Esophagus (tissue), 2 donors: ENCODE data around the gene AIG1. TPM values are rescaled to one million over a fixed set of nuclear protein-coding genes. Genes with fewer than 3 reads are reported as not detected.
"Not testable (repeated sequence)": the region's sequence is repeated elsewhere in the genome, so short reads cannot be mapped to it uniquely, and the experiment has no call there.

Experiments used
- H3K27ac ChIP-seq, 2 donors: one replicate each; pipeline ENCODE4 v1.5.1; 2013; ENCODE audit warnings: low read depth in 2 of 2, mild to moderate bottlenecking in 2 of 2, inconsistent platforms in 1 of 2, low read length in 1 of 2, moderate library complexity in 1 of 2
- H3K27me3 ChIP-seq, 2 donors: one replicate each; pipeline ENCODE4 v1.6.1; 2013; ENCODE audit warnings: low read length in 2 of 2, control low read depth in 1 of 2, mild to moderate bottlenecking in 1 of 2; ENCODE audit not compliant: insufficient read depth in 2 of 2, control insufficient read depth in 1 of 2
- H3K36me3 ChIP-seq, 2 donors: one replicate each; pipeline ENCODE4 v1.6.1; 2013; ENCODE audit warnings: low read length in 1 of 2; ENCODE audit not compliant: control insufficient read depth in 2 of 2, insufficient read depth in 2 of 2
- H3K4me1 ChIP-seq, 2 donors: one replicate each; pipeline ENCODE4 v1.6.1; 2013; ENCODE audit warnings: low read length in 1 of 2; ENCODE audit not compliant: control insufficient read depth in 2 of 2, insufficient read depth in 2 of 2
- H3K4me3 ChIP-seq, 2 donors: one replicate each; pipeline ENCODE4 v1.5.1; 2013; ENCODE audit warnings: low read length in 2 of 2, mild to moderate bottlenecking in 2 of 2, low read depth in 1 of 2, moderate library complexity in 1 of 2
- H3K9me3 ChIP-seq, 2 donors: one replicate each; pipeline ENCODE4 v1.6.1; 2013; ENCODE audit warnings: mild to moderate bottlenecking in 2 of 2, low read depth in 1 of 2, low read length in 1 of 2, moderate library complexity in 1 of 2; ENCODE audit not compliant: control insufficient read depth in 2 of 2, insufficient read depth in 1 of 2
- WGBS, 2 donors: extraction: QIAGEN DNeasy Blood & Tissue Kit; methylation state at CpG; one replicate each; pipeline ENCODE4 v1.1.7; 2013; 5-methylcytosine and 5-hydroxymethylcytosine counted together
- polyA plus RNA-seq, 2 donors: library from polyadenylated mRNA; stranded (reverse); fragments of 200-250 nt; gene quantifications; one replicate each; pipeline ENCODE4 v1.2.3, GENCODE V29; 2013
- donor health status: healthy with polysubstance abuse.
- donor health status: Bipolar disorder and iron deficiency.

Gene AIG1
- polyA plus RNA-seq, 2 donors: 28.5 to 44.6 TPM

DNA sequence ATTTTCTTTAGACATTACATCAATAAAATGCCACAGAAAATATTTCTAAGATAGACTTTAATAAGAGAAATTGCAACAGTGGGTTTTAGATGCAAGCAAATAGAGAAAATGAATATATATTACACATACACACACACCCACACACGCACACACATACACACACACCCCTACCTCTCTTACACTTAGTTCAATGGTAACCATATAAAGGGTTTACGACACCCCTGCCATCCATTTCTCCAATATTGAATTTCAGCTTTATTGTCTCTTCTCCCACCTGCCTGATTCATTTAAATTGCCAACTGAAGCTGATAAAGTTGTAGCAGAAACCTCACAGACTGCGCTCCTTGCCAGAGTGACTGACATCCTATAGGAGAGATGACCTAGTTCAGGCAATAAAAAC lies 235.2 kb downstream of the AIG1 start:
- Histone ChIP-seq H3K4me1 (no peaks in the 10 kb centered on the region), H3K4me3 (no peak overlapping the region), H3K36me3 (no peaks in the 10 kb centered on the region), H3K9me3 (no peaks in the 10 kb centered on the region), H3K27ac (no peak overlapping the region), H3K27me3 (no peaks in the 10 kb centered on the region)
- 96 to 97% methylated on average over 3 of the region's 3 CpGs for WGBS, 2 donors

DNA sequence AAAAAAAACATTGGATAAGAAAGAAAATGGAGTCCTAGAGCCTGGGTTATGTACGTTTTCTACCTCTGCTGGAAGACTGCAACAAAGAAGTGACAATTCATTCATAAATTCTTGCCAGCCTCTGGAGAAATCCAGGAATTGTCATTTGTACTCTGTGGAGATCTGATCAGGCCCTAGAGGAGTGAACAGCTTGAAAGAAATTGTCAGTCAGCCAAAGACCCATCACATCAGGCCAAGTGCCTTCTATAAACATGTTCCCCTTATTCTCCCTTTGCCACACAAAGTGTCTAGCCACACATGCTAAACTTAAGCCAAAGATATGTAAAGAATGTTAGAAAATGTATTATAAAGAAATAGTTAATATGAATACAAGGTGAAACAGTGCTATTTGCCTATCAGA lies 237.4 kb downstream of the AIG1 start:
- WGBS, 2 donors: 70 to 86% methylated on average over 1 of the region's 1 CpG
- Histone ChIP-seq H3K36me3 (no peaks in the 10 kb centered on the region), H3K4me3 (no peak overlapping the region), H3K4me1 (no peaks in the 10 kb centered on the region), H3K27ac (no peak overlapping the region), H3K27me3 (no peaks in the 10 kb centered on the region), H3K9me3 (no peaks in the 10 kb centered on the region)

DNA sequence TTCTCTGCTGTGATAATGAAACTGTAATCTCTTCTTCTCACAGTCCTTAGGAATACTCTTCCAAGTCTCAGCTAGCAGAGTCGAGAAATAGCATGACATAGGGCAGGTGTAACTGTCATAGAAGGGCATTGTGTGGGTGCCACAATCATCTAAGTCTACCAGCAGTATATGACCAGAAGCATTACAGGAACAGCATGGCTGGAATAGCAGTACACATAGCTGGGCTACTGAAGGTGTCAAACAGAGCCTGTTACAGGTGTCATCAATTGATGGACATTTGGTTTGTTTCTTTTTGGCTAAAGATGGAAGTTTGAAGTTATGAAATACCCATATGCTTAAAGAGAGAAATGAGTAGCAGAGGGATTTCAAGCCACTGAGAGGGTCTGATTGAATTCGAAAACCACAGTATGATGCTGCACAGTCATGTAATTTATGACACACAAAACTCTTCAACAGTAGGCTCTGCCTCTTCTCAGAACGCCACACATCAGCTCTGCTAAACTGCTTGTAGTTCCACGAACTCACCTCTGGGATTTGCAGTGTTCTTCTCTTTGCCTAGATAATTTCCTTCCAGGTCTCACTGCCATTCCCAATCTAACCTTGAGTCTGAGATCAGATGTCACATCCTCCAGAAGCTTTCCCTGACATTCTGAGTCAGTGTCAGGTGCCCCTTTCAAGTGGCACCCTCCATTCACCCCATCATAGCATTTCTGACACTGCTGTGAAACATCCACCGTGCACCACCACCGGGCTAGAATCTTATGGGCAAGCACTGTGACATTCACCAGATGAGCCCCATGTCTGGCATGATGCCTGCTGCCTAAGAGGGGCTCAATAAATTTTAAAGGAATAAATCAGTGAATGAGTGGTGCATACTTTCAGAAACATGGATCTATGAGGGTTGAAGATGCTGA lies 238.8 kb downstream of the AIG1 start:
- H3K4me3 ChIP-seq: no peak overlapping the region
- no peak overlapping the region for H3K27ac ChIP-seq
- H3K9me3 ChIP-seq: no peaks in the 10 kb centered on the region
- 82 to 86% methylated on average over 6 of the region's 6 CpGs for WGBS, 2 donors
- H3K27me3 ChIP-seq: no peaks in the 10 kb centered on the region
- no peaks in the 10 kb centered on the region for H3K4me1 ChIP-seq
- H3K36me3 ChIP-seq: no peaks in the 10 kb centered on the region

DNA sequence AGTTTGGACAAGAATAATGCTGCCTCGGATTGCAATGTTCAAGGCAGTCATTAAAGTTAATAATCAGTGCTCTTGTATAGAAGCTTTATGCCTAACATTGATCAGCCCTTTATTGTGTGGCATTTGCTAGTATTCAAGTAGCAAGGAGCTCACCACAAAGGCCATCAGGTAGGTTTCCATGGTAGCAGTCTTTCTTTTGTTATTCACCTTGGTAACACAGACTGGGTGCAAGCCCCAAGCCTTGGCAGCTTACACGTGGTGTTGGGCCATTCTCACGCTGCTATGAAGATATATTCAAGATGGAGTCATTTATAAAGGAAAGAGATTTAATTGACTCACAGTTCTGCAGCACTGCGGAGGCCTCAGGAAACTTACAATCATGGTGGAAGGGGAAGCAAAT lies 240.5 kb downstream of the AIG1 start:
- WGBS, 2 donors: 60 to 65% methylated on average over 4 of the region's 4 CpGs

DNA sequence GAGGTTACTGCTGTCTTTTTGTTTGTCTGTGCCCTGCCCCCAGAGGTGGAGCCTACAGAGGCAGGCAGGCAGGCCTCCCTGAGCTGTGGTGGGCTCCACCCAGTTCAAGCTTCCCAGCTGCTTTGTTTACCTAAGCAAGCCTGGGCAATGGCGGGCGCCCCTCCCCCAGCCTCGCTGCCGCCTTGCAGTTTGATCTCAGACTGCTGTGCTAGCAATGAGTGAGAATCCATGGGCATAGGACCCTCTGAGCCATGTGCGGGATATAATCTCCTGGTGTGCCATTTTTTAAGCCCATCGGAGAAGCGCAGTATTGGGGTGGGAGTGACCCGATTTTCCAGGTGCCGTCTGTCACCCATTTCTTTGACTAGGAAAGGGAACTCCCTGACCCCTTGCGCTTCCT lies 247.1 kb downstream of the AIG1 start:
- not testable (repeated sequence) for H3K4me1 ChIP-seq, H3K4me3 ChIP-seq, H3K9me3 ChIP-seq, H3K27me3 ChIP-seq, H3K36me3 ChIP-seq, H3K27ac ChIP-seq
- WGBS, 2 donors: 92 to 95% methylated on average over 8 to 10 of the region's 10 CpGs

More for the DNA sequence above, 240.5 kb downstream of the AIG1 start:
- Histone ChIP-seq H3K9me3 (no peaks in the 10 kb centered on the region), H3K27me3 (no peaks in the 10 kb centered on the region), H3K27ac (no peak overlapping the region), H3K4me3 (no peak overlapping the region), H3K4me1 (no peaks in the 10 kb centered on the region), H3K36me3 (no peaks in the 10 kb centered on the region)

DNA sequence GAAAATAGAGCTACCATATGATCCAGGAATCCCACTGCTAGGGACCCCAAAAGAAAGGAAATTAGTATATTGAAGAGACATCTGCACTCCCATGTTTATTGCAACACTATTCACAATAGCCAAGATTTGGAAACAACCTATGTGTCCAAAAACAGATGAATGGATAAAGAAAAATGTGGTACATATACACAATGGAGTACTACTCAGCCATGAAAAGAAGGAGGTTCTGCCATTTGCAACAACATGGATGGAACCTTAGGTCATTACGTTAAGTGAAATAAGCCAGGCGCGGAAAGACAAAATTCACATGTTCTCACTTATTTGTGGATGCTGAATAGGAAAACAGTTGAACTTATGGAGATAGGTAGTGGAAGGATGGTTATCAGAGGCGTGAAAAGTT lies 252.5 kb downstream of the AIG1 start:
- Histone ChIP-seq H3K27me3 (no peaks in the 10 kb centered on the region), H3K27ac (no peak overlapping the region), H3K9me3 (no peaks in the 10 kb centered on the region), H3K4me3 (no peak overlapping the region), H3K36me3 (no peaks in the 10 kb centered on the region), H3K4me1 (no peaks in the 10 kb centered on the region)
- 96 to 99% methylated on average over 4 of the region's 4 CpGs for WGBS, 2 donors

DNA sequence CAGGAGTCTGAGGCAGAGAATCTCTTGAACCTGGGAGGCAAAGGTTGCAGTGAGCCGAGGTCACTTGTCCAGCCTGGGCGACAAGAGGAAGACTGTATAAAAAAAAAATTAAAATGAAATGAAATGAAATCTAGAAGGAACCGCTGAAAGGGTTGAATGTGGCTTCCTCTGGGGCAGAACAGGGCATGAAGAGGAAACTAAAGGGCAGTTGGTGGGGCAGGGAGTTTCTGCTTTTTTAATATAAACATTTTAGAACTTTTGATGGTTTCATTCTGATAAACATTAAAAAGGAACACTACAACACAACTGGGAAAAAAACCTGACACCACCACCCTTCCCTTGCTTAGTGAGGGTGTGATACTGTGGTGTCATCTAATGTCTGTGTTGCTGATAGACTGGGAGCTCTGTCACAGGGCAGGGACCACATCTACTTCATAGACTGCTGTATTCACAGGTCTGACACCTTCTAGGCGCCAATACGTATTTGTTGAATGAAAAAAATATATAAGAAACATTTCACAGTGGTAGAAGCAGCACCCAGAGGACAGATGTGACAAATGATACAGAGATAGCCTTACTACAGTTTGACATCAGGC lies 260.9 kb downstream of the AIG1 start:
- WGBS, 2 donors: 86 to 90% methylated on average over 5 of the region's 5 CpGs

DNA sequence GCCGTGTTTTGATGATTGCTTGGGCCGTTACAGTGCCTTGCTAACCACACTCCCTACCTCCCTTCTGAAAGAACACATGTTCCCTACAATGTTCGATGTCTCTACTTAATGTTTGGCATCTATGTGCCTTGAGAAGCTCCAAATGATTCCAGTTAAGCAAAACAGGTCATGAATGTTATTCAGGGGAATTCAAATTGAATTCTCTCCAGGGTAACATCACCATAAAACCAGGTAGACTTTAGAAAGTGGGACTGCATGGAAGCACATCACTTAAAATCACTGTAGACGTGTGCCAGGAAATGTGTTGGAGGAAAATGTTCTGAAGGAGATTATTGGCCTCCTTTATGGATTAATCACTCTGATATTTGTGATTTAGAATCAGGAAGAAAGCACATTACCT lies 261.7 kb downstream of the AIG1 start:
- H3K4me3 ChIP-seq: no peak overlapping the region

More for the DNA sequence above, 260.9 kb downstream of the AIG1 start:
- no peak overlapping the region for H3K27ac ChIP-seq
- no peaks in the 10 kb centered on the region for H3K36me3 ChIP-seq
- no peak overlapping the region for H3K4me3 ChIP-seq
- no peaks in the 10 kb centered on the region for H3K27me3 ChIP-seq
- no peaks in the 10 kb centered on the region for H3K4me1 ChIP-seq
- H3K9me3 ChIP-seq: no peaks in the 10 kb centered on the region

DNA sequence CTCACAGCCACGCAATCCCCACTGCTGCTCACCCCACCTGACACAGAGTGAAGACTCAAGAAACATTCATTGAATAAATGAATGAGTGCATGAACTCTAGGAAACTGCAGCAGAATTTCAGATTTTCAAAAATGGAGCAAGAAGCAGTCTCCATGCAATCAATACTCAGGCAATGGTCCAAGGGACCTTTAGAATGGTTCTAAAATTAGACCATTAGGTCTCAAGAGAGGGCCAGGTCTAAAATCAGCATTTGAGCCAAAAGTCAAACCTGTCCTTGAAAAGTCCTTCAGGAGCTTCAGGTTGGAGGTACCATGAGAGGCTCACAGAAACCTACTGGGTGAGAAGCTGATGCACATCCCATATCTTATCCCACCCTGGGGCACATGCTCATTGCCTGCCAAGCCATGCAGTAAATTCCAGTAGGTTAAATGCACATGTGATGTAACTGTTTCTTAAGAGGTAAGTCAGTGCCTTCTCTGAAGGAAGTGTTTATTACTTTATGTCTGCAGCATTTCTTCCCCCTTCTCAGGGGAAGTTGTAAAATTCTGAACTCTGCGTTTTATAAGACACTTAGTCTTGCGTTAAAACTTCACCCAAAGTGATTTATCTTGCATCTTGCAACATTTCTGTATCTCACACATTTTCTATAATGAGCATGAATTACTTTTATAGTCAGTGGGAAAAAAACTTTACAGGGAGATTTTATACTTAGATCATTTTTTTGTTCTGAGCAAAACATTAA lies 263.2 kb downstream of the AIG1 start:
- Histone ChIP-seq H3K27ac (no peak overlapping the region), H3K4me1 (no peaks in the 10 kb centered on the region), H3K4me3 (no peak overlapping the region), H3K27me3 (no peaks in the 10 kb centered on the region), H3K36me3 (no peaks in the 10 kb centered on the region), H3K9me3 (no peaks in the 10 kb centered on the region)
- WGBS, 2 donors: 82 to 88% methylated on average over 3 of the region's 3 CpGs

More for the DNA sequence above, 261.7 kb downstream of the AIG1 start:
- Histone ChIP-seq H3K27me3 (no peaks in the 10 kb centered on the region), H3K27ac (no peak overlapping the region), H3K36me3 (no peaks in the 10 kb centered on the region), H3K4me1 (no peaks in the 10 kb centered on the region), H3K9me3 (no peaks in the 10 kb centered on the region)
- 76 to 78% methylated on average over 4 of the region's 4 CpGs for WGBS, 2 donors
